ENCODE results near the gene SH3GLB2.

GRCh38 chr9:129037767-129038098, 9.6 kb upstream of the SH3GLB2 start:
- TF ChIP-seq CTCF (IDR thresholded peaks at IDR 0.05; ENCODE audit: poor library complexity) (no peak), EZH2 (IDR thresholded peaks at IDR 0.05; ENCODE audit: borderline replicate concordance) (no peak)
